Pancreas (tissue), 10 donors: ENCODE results near the gene GSTP1. TPM values are rescaled to one million over a fixed set of nuclear protein-coding genes. Genes with fewer than 3 reads are reported as not detected.

ENCODE experiments used
- ATAC-seq, 4 donors: fragments of 200-7000 bp; cut with Tn5 transposase; one replicate each; pipeline versions ENCODE4 v1.8.0 to v1.9.1; 2020; ENCODE audit warnings: mild to moderate bottlenecking in 4 of 4, moderate library complexity in 4 of 4
- DNase-seq, 6 donors: peaks; one replicate each; pipeline ENCODE4 v3.0.0-alpha.2; 2020
- FAIRE-seq: peaks from 2 replicates; lab custom pipeline; 2012; peaks lifted over from hg19 to GRCh38; lab: Jason Lieb, UNC
- H3K27ac ChIP-seq, 4 donors: fragments of 200-600 bp; sonication (generic); 1 replicate in 3 of 4; 2 replicates in 1 of 4; pipeline versions ENCODE4 v1.5.0 to v1.8.0; 2020
- H3K27me3 ChIP-seq, 4 donors: fragments of 200-600 bp; one replicate each; pipeline ENCODE4 v1.8.0; 2021
- H3K36me3 ChIP-seq, 3 donors: fragments of 200-600 bp; sonication (generic) in 1 of 3; one replicate each; pipeline versions ENCODE4 v1.5.0 to v1.8.0; 2020 to 2021
- H3K4me1 ChIP-seq, 3 donors: fragments of 200-600 bp; one replicate each; pipeline ENCODE4 v1.8.0; 2021
- H3K4me3 ChIP-seq, 4 donors: fragments of 200-600 bp; sonication (generic) in 2 of 4; one replicate each; pipeline versions ENCODE4 v1.5.0 to v1.8.0; 2020 to 2021
- H3K9me3 ChIP-seq, 4 donors: fragments of 200-600 bp; one replicate each; pipeline ENCODE4 v1.8.0; 2021
- WGBS, 2 donors: extraction: QIAGEN DNeasy Blood & Tissue Kit; methylation state at CpG; one replicate each; pipeline ENCODE4 v1.1.7; 2013; 5-methylcytosine and 5-hydroxymethylcytosine counted together
- intact Hi-C, 3 donors: fragments of 100-400 bp; cut with DNase I; formaldehyde crosslinking; loops; one replicate each; pipeline versions ENCODE4 v1.11.1 to v1.14.2; 2022
- polyA plus RNA-seq, 2 donors: library from polyadenylated mRNA; stranded (reverse); fragments of 200-250 nt; gene quantifications; one replicate each; pipeline ENCODE4 v1.2.3, GENCODE V29; 2013
- total RNA-seq, 6 donors: library from RNA; stranded (reverse); fragmentation: NEBNext Ultra II Directional in 4 of 6; extraction: Animal tissue kit (Norgen Biotek cat#: 25700) in 4 of 6; gene quantifications; one replicate each; pipeline versions ENCODE4 v1.2.1 to v1.2.4, GENCODE V29; 2021 to 2023
- TF ChIP-seq, protein P1 (sequence below), 4 donors: fragments of 200-600 bp; sonication (generic) in 3 of 4; IDR thresholded peaks; one replicate each; pipeline versions ENCODE4 v1.5.0 to v1.8.0; 2021; ENCODE audit warnings: antibody characterized with exemption in 4 of 4
- donor health status: healthy with polysubstance abuse.
- donor health status: DM: no; HTN: no; CAD: no; lungs with moderate emphysema.
- donor health status: DM: no; HTN: no; CAD: no.
- donor health status: control.
- donor health status: control.
- donor health status: Bipolar disorder and iron deficiency.
- donor health status: DM: yes; HTN: yes; CAD: no.
- donor health status: DM: no; HTN: no; CAD: no.
- donor health status: DM: no; HTN: no; CAD: no.
- donor health status: DM: yes; HTN: yes; CAD: no.

Gene GSTP1
- total and polyA plus RNA-seq, 8 donors = 169 to 350 (median 240) TPM

DNA sequence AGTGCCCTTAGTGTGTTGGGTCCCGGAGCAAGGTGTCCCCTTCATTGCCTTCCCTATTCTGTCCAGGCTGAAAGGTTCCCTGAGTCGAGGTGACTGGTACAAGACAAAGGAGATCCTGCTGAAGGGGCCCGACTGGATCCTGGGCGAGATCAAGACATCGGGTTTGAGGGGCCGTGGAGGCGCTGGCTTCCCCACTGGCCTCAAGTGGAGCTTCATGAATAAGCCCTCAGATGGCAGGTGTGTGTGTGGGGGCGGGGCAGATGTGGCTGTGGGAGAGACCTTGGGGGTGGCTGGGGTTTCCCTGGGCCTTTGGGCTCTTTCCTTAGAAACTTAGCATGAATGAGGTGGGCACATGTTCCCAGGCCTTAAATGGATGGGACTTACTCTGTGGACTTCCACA, 24.9 kb downstream of the GSTP1 start:
- DNase-seq (peak in 1 of 6 donors; percentile 37), FAIRE-seq (no peak), ATAC-seq (no peak)
- Histone ChIP-seq H3K4me3 (no peak overlapping the region), H3K4me1 (peaks cover 0 to 10% (median 0%) of the 10 kb centered on the region in 3 donors), H3K27me3 (no peaks in the 10 kb centered on the region), H3K27ac (no peak overlapping the region), H3K36me3 (peaks cover 5 to 26% (median 15%) of the 10 kb centered on the region in 3 donors), H3K9me3 (no peaks in the 10 kb centered on the region)
- WGBS, 2 donors = 88 to 93% methylated on average over 8 of the region's 8 CpGs
- TF ChIP-seq, protein P1, sequence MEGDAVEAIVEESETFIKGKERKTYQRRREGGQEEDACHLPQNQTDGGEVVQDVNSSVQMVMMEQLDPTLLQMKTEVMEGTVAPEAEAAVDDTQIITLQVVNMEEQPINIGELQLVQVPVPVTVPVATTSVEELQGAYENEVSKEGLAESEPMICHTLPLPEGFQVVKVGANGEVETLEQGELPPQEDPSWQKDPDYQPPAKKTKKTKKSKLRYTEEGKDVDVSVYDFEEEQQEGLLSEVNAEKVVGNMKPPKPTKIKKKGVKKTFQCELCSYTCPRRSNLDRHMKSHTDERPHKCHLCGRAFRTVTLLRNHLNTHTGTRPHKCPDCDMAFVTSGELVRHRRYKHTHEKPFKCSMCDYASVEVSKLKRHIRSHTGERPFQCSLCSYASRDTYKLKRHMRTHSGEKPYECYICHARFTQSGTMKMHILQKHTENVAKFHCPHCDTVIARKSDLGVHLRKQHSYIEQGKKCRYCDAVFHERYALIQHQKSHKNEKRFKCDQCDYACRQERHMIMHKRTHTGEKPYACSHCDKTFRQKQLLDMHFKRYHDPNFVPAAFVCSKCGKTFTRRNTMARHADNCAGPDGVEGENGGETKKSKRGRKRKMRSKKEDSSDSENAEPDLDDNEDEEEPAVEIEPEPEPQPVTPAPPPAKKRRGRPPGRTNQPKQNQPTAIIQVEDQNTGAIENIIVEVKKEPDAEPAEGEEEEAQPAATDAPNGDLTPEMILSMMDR (IDR thresholded peaks at IDR 0.05) = no peak
- intact Hi-C loops = loop anchor here in 1 of 3 donors (5.0 kb wide), 1 partner anchor 36 kb away; no protein-coding TSS in a partner anchor

DNA sequence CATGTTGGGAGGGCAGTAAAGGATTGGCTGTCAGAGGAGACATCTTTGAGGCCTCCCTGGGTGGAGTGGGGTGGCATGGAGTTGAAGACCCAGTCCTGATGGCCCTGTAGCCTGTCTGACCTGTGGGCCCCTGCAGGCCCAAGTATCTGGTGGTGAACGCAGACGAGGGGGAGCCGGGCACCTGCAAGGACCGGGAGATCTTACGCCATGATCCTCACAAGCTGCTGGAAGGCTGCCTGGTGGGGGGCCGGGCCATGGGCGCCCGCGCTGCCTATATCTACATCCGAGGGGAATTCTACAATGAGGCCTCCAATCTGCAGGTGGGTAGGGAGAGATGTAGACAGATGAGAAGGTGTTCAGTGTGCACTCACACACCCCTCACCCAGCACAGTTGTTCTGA, 25.7 kb downstream of the GSTP1 start:
- intact Hi-C loops = loop anchor here in 1 of 3 donors (5.0 kb wide), 1 partner anchor 37 kb away; no protein-coding TSS in a partner anchor
- peaks cover 0 to 10% (median 0%) of the 10 kb centered on the region in 3 donors for H3K4me1 ChIP-seq
- H3K36me3 ChIP-seq = peaks cover 5 to 26% (median 15%) of the 10 kb centered on the region in 3 donors
- ATAC-seq (no peak), FAIRE-seq (no peak), DNase-seq (peak in 1 of 6 donors; percentile 56)
- H3K9me3 ChIP-seq = no peaks in the 10 kb centered on the region
- no peak overlapping the region for H3K27ac ChIP-seq
- WGBS, 2 donors = 86 to 90% methylated on average over 10 of the region's 10 CpGs
- H3K27me3 ChIP-seq = no peaks in the 10 kb centered on the region
- TF ChIP-seq, protein P1 (IDR thresholded peaks at IDR 0.05) = no peak
- no peak overlapping the region for H3K4me3 ChIP-seq

DNA sequence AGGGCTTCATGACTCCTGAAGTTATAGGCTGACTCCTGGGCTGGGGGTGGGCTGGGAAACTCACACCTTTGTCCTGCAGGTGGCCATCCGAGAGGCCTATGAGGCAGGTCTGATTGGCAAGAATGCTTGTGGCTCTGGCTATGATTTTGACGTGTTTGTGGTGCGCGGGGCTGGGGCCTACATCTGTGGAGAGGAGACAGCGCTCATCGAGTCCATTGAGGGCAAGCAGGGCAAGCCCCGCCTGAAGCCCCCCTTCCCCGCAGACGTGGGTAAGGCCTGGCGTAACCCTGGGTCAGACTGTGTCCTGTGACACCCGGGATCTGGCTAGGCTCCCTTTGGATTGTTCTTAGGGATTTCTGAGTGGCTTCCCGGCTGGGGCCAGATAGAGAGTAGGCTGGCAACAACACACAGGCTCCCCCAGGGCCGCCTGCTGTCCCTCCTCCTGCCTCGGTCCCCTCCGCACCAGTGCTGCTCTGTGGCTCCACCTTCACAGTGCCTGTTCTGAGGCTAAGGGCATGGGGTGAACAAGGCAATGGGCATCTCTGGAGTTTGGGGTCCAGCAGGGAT, 26.8 kb downstream of the GSTP1 start:
- FAIRE-seq = no peak
- WGBS, 2 donors = 86 to 90% methylated on average over 15 of the region's 15 CpGs
- no peak overlapping the region for H3K27ac ChIP-seq
- no peaks in the 10 kb centered on the region for H3K9me3 ChIP-seq
- TF ChIP-seq, protein P1 (IDR thresholded peaks at IDR 0.05) = no peak
- peaks cover 0 to 10% (median 0%) of the 10 kb centered on the region in 3 donors for H3K4me1 ChIP-seq
- H3K36me3 ChIP-seq = peaks cover 5 to 26% (median 15%) of the 10 kb centered on the region in 3 donors
- ATAC-seq = no peak
- intact Hi-C loops = no loop called here
- DNase-seq = peak in 1 of 6 donors; percentile 60
- no peaks in the 10 kb centered on the region for H3K27me3 ChIP-seq
- no peak overlapping the region for H3K4me3 ChIP-seq

DNA sequence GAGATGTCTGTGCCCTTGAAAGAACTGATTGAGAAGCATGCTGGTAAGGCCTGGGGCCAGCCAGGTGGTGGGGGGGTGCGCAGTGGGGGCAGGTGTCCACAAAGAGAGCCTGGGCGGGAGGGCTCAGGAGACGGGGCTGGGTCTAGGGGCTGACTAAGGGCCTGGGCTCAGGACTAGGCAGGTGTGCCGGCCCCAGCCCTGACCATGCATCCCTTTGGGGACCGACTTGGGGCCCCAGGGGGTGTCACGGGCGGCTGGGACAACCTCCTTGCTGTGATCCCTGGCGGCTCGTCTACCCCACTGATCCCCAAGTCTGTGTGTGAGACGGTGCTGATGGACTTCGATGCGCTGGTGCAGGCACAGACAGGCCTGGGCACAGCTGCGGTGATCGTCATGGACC, 27.6 kb downstream of the GSTP1 start:
- Histone ChIP-seq H3K27me3 (no peaks in the 10 kb centered on the region), H3K4me3 (no peak overlapping the region), H3K36me3 (peaks cover 5 to 26% (median 15%) of the 10 kb centered on the region in 3 donors), H3K27ac (no peak overlapping the region), H3K9me3 (no peaks in the 10 kb centered on the region), H3K4me1 (peaks cover 0 to 8% (median 0%) of the 10 kb centered on the region in 3 donors)
- TF ChIP-seq, protein P1 (IDR thresholded peaks at IDR 0.05) = no peak
- WGBS, 2 donors = 93 to 96% methylated on average over 14 of the region's 14 CpGs
- DNase-seq (peak in 2 of 6 donors; percentile 32 to 62), FAIRE-seq (no peak), ATAC-seq (no peak)
- intact Hi-C loops = no loop called here
